MCF 10A (cell line): ENCODE measurements around the gene TBK1. TPM values are rescaled to one million over a fixed set of nuclear protein-coding genes. Genes with fewer than 3 reads are reported as not detected.

ENCODE experiments used
- Bru-seq: library from RNA; stranded (reverse); fragments of 400-500 nt; gene quantifications from one replicate; lab custom pipeline; 2021; lab: Mats Ljungman, UMichigan
- BruChase-seq, 2 experiments: library from RNA; stranded (reverse); fragments of 400-500 nt; gene quantifications; one replicate each; lab custom pipeline; 2021; lab: Mats Ljungman, UMichigan
- BruUV-seq: library from RNA; stranded (reverse); fragments of 400-500 nt; replicated peaks from 2 replicates; lab custom pipeline; 2021; lab: Mats Ljungman, UMichigan
- CTCF ChIA-PET: fragments of 300-600 bp; sonication (Branson Sonifier 250); formaldehyde crosslinking; extraction: SDS; loops from one replicate; lab custom pipeline; 2021; ENCODE audit warnings: antibody characterized with exemption, inconsistent platforms; lab: Yijun Ruan, JAX
- POLR2A ChIA-PET: fragments of 300-600, 350-650 bp; sonication (Branson Sonifier 250); formaldehyde crosslinking; extraction: SDS; loops from one replicate; lab custom pipeline; 2020; ENCODE audit warnings: antibody characterized with exemption, inconsistent platforms; lab: Yijun Ruan, JAX
- DNase-seq: peaks from one replicate; pipeline ENCODE4 v3.0.0-alpha.2; 2018; ENCODE audit not compliant: unreplicated experiment
- H3K27ac Mint-ChIP-seq: one replicate; pipeline ENCODE4 v1.8.0; 2022; ENCODE audit warnings: mild to moderate bottlenecking, low read depth, mixed read lengths; ENCODE audit not compliant: unreplicated experiment
- H3K27me3 Mint-ChIP-seq: one replicate; pipeline ENCODE4 v1.8.0; 2022; ENCODE audit warnings: mixed read lengths; ENCODE audit not compliant: insufficient read depth, unreplicated experiment
- H3K36me3 Mint-ChIP-seq: one replicate; pipeline ENCODE4 v1.8.0; 2022; ENCODE audit warnings: mild to moderate bottlenecking, moderate library complexity, mixed read lengths; ENCODE audit not compliant: insufficient read depth, unreplicated experiment
- H3K4me1 Mint-ChIP-seq: one replicate; pipeline ENCODE4 v1.8.0; 2022; ENCODE audit warnings: mixed read lengths; ENCODE audit not compliant: insufficient read depth, unreplicated experiment
- H3K4me3 Mint-ChIP-seq: one replicate; pipeline ENCODE4 v1.8.0; 2022; ENCODE audit warnings: mild to moderate bottlenecking, moderate library complexity, mixed read lengths; ENCODE audit not compliant: unreplicated experiment
- H3K9me3 Mint-ChIP-seq: one replicate; pipeline ENCODE4 v1.8.0; 2022; ENCODE audit warnings: mixed read lengths; ENCODE audit not compliant: unreplicated experiment
- CTCF ChIP-seq: fragments of 200-600 bp; IDR thresholded peaks from one replicate; pipeline ENCODE4 v1.8.0; 2022; ENCODE audit warnings: antibody characterized with exemption, mild to moderate bottlenecking; ENCODE audit not compliant: unreplicated experiment
- intact Hi-C: fragments of 100-400 bp; cut with micrococcal nuclease; formaldehyde crosslinking; loops from 2 replicates; pipeline ENCODE4 v1.14.1; 2022
- long read RNA-seq: library from polyadenylated mRNA; stranded (forward); transcript quantifications from one replicate; pipeline ENCODE4 v2.0.0, GENCODE V29; 2022
- total RNA-seq: library from RNA; stranded (reverse); gene quantifications from 2 replicates; pipeline ENCODE4 v1.2.3, GENCODE V29; 2022

Gene TBK1
- 19.6 and 23.0 TPM in 2 replicates for total RNA-seq
- Bru-seq, nascent RNA = percentile 92 among the genes with signal in this experiment
- BruChase-seq, experiment 1, labeled RNA remaining after a 6-hour chase = percentile 74 among the genes with signal in this experiment
- BruChase-seq, experiment 2, labeled RNA remaining after a 2-hour chase = percentile 86 among the genes with signal in this experiment
- long read RNA-seq, transcript TBK1-201 (21 exons, 3,256 nt) = major isoform, 46 of 72 reads
- long read RNA-seq, partial matches to known transcripts = 8 of 72 reads
- long read RNA-seq, other reads (novel, unspliced or antisense) = 18 of 72 reads

GRCh38 chr12:64451687-64452558 lies at the start of gene TBK1:
Gene TBK1, plus strand, starts transcription at chr12:64452120. Its CDS starts 3,751 bp downstream, at chr12:64455871.
- Mint-ChIP-seq H3K4me1 (no peaks in the 10 kb centered on the region), H3K9me3 (no peaks in the 10 kb centered on the region), H3K27me3 (no peaks in the 10 kb centered on the region), H3K4me3 (peak within 1 kb of the TSS; percentile 84), H3K36me3 (peaks cover 50% of the 10 kb centered on the region), H3K27ac (peak within 1 kb of the TSS; percentile 96)
- peak; percentile 81 for DNase-seq
- no TSS peak for BruUV-seq
- CTCF ChIA-PET = interaction anchor here (0.6 to 0.9 kb wide), 5 partner anchors 10 to 172 kb away, joined by 3 to 4 read pairs (median 3); no protein-coding TSS in a partner anchor
- POLR2A ChIA-PET = interaction anchor here (0.8 to 2.4 kb wide), 12 partner anchors 8 to 1658 kb away, joined by 3 to 10 read pairs (median 5); no protein-coding TSS in a partner anchor
- intact Hi-C loops = loop anchor here (5.0 to 10.0 kb wide), 2 partner anchors 243 to 275 kb away; no protein-coding TSS in a partner anchor
- TF ChIP-seq CTCF = no peak

- no peak for TF ChIP-seq CTCF
- ChIA-PET CTCF (interaction anchor here (0.6 to 0.7 kb wide), 2 partner anchors 147 to 579 kb away, joined by 3 read pairs; no protein-coding TSS in a partner anchor), POLR2A (no interaction called here)
- peaks cover 12% of the 10 kb centered on the region for H3K4me1 Mint-ChIP-seq
- no peak for DNase-seq
- H3K36me3 Mint-ChIP-seq = no peaks in the 10 kb centered on the region
- H3K27ac Mint-ChIP-seq = no peak overlapping the region
- no TSS peak for BruUV-seq
- H3K9me3 Mint-ChIP-seq = no peaks in the 10 kb centered on the region
- intact Hi-C loops = no loop called here
- H3K4me3 Mint-ChIP-seq = no peak overlapping the region
- no peaks in the 10 kb centered on the region for H3K27me3 Mint-ChIP-seq
Observed at GRCh38 chr12:64402181-64402580, 49.7 kb upstream of the TBK1 start.

- no peak for TF ChIP-seq CTCF
- CTCF ChIA-PET = interaction anchor here (0.8 kb wide), 1 partner anchor 136 kb away, joined by 3 read pairs; no protein-coding TSS in a partner anchor
- no peaks in the 10 kb centered on the region for H3K27me3 Mint-ChIP-seq
- peaks cover 6% of the 10 kb centered on the region for H3K36me3 Mint-ChIP-seq
- H3K4me3 Mint-ChIP-seq = peak within 1 kb of the TSS; percentile 95
- H3K4me1 Mint-ChIP-seq = peaks cover 24% of the 10 kb centered on the region
- no peaks in the 10 kb centered on the region for H3K9me3 Mint-ChIP-seq
- intact Hi-C loops = no loop called here
- TSS peak; percentile 94 for BruUV-seq
- H3K27ac Mint-ChIP-seq = peak within 1 kb of the TSS; percentile 99
- DNase-seq = peak; percentile 97
- POLR2A ChIA-PET = interaction anchor here (0.7 to 1.5 kb wide), 12 partner anchors 9 to 1096 kb away, joined by 3 to 7 read pairs (median 4); partner anchors contain the start of genes C12orf56 and KICS2
Observed at GRCh38 chr12:64403707-64404469, 48.0 kb upstream of the TBK1 start, which contains the start of gene XPOT. Gene XPOT, plus strand, starts transcription at chr12:64404392. Its CDS starts 5,644 bp downstream, at chr12:64410036.
